SU-DHL-6 (cell line): ENCODE results near the gene C19orf38.

Experiments
- H2AFZ ChIP-seq: fragments of 200-600 bp; sonication (generic); 2 replicates; pipeline ENCODE4 v1.6.1; 2014; ENCODE audit warnings: low read depth, mild to moderate bottlenecking, moderate library complexity, mixed read lengths, antibody characterized with exemption, low read length; ENCODE audit not compliant: severe bottlenecking
- H3F3A ChIP-seq: fragments of 200-600 bp; shearing (Covaris generic); 2 replicates; pipeline ENCODE4 v1.6.0; 2016; ENCODE audit warnings: antibody characterized with exemption, mild to moderate bottlenecking; ENCODE audit not compliant: insufficient read depth
- H3K27ac ChIP-seq: fragments of 200-600 bp; sonication (generic); 2 replicates; pipeline ENCODE4 v1.5.1; 2016; ENCODE audit warnings: low read depth, mild to moderate bottlenecking, low read length, moderate library complexity, mixed read lengths
- H3K27me3 ChIP-seq: fragments of 200-600 bp; sonication (generic), shearing (Covaris generic); 2 replicates; pipeline ENCODE4 v1.6.0; 2014; ENCODE audit warnings: mild to moderate bottlenecking, low read length
- H3K36me3 ChIP-seq: fragments of 200-600 bp; sonication (generic); 2 replicates; pipeline ENCODE4 v1.6.1; 2014; ENCODE audit warnings: mild to moderate bottlenecking, low read length, mixed read lengths
- H3K4me2 ChIP-seq: fragments of 300-600, 200-600 bp; shearing (Covaris generic), sonication (generic); 2 replicates; pipeline ENCODE4 v1.6.0; 2014; ENCODE audit warnings: low read length, low read depth, mild to moderate bottlenecking; ENCODE audit not compliant: poor library complexity, severe bottlenecking
- H3K4me3 ChIP-seq: fragments of 200-600 bp; sonication (generic); 2 replicates; pipeline ENCODE4 v1.5.1; 2014; ENCODE audit warnings: antibody characterized with exemption, low read length, mild to moderate bottlenecking, mixed read lengths; ENCODE audit not compliant: insufficient read depth, poor library complexity, severe bottlenecking
- H3K79me2 ChIP-seq: fragments of 200-600 bp; sonication (generic); 2 replicates; pipeline ENCODE4 v1.6.1; 2014; ENCODE audit warnings: mild to moderate bottlenecking, low read length, moderate library complexity; ENCODE audit not compliant: insufficient read depth
- H3K9ac ChIP-seq: fragments of 200-600 bp; sonication (generic); 2 replicates; pipeline ENCODE4 v1.7.0; 2014; ENCODE audit warnings: mild to moderate bottlenecking, low read length
- H3K9me2 ChIP-seq: fragments of 200-600 bp; sonication (generic); replicated peaks from 2 replicates; pipeline ENCODE4 v1.6.1; 2014; ENCODE audit warnings: low read length; ENCODE audit not compliant: insufficient read depth
- H3K9me3 ChIP-seq: fragments of 200-600 bp; sonication (generic); 2 replicates; pipeline ENCODE4 v1.6.1; 2014; ENCODE audit warnings: low read length, mixed read lengths; ENCODE audit not compliant: insufficient read depth
- H4K20me1 ChIP-seq: fragments of 200-600 bp; sonication (generic); 2 replicates; pipeline ENCODE4 v1.6.1; 2014; ENCODE audit warnings: low read depth, mild to moderate bottlenecking, antibody characterized with exemption, low read length, moderate library complexity, mixed read lengths
- CTCF ChIP-seq: fragments of 200-600 bp; sonication (generic); IDR thresholded peaks from one replicate; pipeline ENCODE4 v1.5.1; 2017; ENCODE audit warnings: antibody characterized with exemption, mild to moderate bottlenecking, low read length, moderate library complexity; ENCODE audit not compliant: insufficient read depth, poor library complexity, severe bottlenecking
- EZH2phosphoT487 ChIP-seq: fragments of 200-600 bp; sonication (generic), shearing (Covaris generic); conservative IDR thresholded peaks from 2 replicates; pipeline ENCODE4 v1.6.1; 2018; ENCODE audit warnings: mild to moderate bottlenecking, antibody characterized with exemption, low read length, moderate library complexity, mixed read lengths

C19orf38 gene

GRCh38 chr19:10870955-10871603 lies 22.9 kb downstream of the C19orf38 start, which contains the start of gene CARM1:
TSS of gene CARM1 (plus strand) at chr19:10871553. CDS start at chr19:10871703, 150 bp downstream.
- Histone ChIP-seq H2AFZ (peak within 1 kb of the TSS; percentile 78), H3K4me2 (peak within 1 kb of the TSS; percentile 93), H3F3A (peaks cover 10% of the 10 kb centered on the region), H3K9me3 (no peaks in the 10 kb centered on the region), H4K20me1 (no peaks in the 10 kb centered on the region), H3K27me3 (no peaks in the 10 kb centered on the region), H3K9ac (peak within 1 kb of the TSS; percentile 99), H3K9me2 (no peaks in the 10 kb centered on the region), H3K4me3 (peak within 1 kb of the TSS; percentile 98), H3K36me3 (no peaks in the 10 kb centered on the region), H3K27ac (peak within 1 kb of the TSS; percentile 71), H3K79me2 (peaks cover 33% of the 10 kb centered on the region)
- TF ChIP-seq CTCF (no peak), EZH2phosphoT487 (no peak)

- Histone ChIP-seq H3K27ac (peak overlapping the region; percentile 71), H3K9me3 (no peaks in the 10 kb centered on the region), H3K9ac (peak overlapping the region; percentile 99), H3K4me2 (peak overlapping the region; percentile 93), H3F3A (peaks cover 10% of the 10 kb centered on the region), H3K27me3 (no peaks in the 10 kb centered on the region), H3K79me2 (peaks cover 42% of the 10 kb centered on the region), H3K9me2 (no peaks in the 10 kb centered on the region), H4K20me1 (no peaks in the 10 kb centered on the region), H3K36me3 (no peaks in the 10 kb centered on the region), H2AFZ (peak overlapping the region; percentile 35), H3K4me3 (peak overlapping the region; percentile 98)
- no peak for TF ChIP-seq CTCF
- no peak for TF ChIP-seq EZH2phosphoT487
Observed at GRCh38 chr19:10871711-10872545, 23.7 kb downstream of the C19orf38 start.

GRCh38 chr19:10872546-10873107 lies 24.4 kb downstream of the C19orf38 start:
- H3K79me2 ChIP-seq, result peaks cover 47% of the 10 kb centered on the region
- peak overlapping the region; percentile 99 for H3K9ac ChIP-seq

More at GRCh38 chr19:10872546-10873107, 24.4 kb downstream of the C19orf38 start:
- Histone ChIP-seq H3K27ac (peak overlapping the region; percentile 71), H2AFZ (no peak overlapping the region), H4K20me1 (no peaks in the 10 kb centered on the region), H3F3A (peaks cover 10% of the 10 kb centered on the region), H3K4me2 (peak overlapping the region; percentile 93), H3K4me3 (peak overlapping the region; percentile 98), H3K27me3 (no peaks in the 10 kb centered on the region), H3K9me3 (no peaks in the 10 kb centered on the region), H3K36me3 (no peaks in the 10 kb centered on the region), H3K9me2 (no peaks in the 10 kb centered on the region)
- no peak for TF ChIP-seq CTCF
- TF ChIP-seq EZH2phosphoT487, result no peak
